Activated T-cell treated with anti-CD3 and anti-CD28 coated beads, Interleukin-2, amount 50 U/mL, for 4 hours (primary cell): ENCODE measurements around the gene FIG4. TPM values are rescaled to one million over a fixed set of nuclear protein-coding genes. Genes with fewer than 3 reads are reported as not detected.
"Not testable (repeated sequence)": the region's sequence is repeated elsewhere in the genome, so short reads cannot be mapped to it uniquely, and the experiment has no call there.

Source experiments
- ATAC-seq, 2 donors: fragments of 200-7000 bp; cut with Tn5 transposase; one replicate each; pipeline ENCODE4 v1.10.0; 2021
- DNase-seq: peaks from one replicate; pipeline ENCODE4 v3.0.0-alpha.2; 2020
- H3K27me3 Mint-ChIP-seq: one replicate; pipeline ENCODE4 v1.8.0; 2021; ENCODE audit warnings: low read depth, mixed read lengths
- H3K36me3 Mint-ChIP-seq: one replicate; pipeline ENCODE4 v1.8.0; 2022; ENCODE audit warnings: mixed read lengths; ENCODE audit not compliant: insufficient read depth
- H3K4me1 Mint-ChIP-seq: one replicate; pipeline ENCODE4 v1.8.0; 2021; ENCODE audit warnings: low read depth, mixed read lengths
- H3K4me3 Mint-ChIP-seq: one replicate; pipeline ENCODE4 v1.8.0; 2021; ENCODE audit warnings: mild to moderate bottlenecking, moderate library complexity, mixed read lengths
- H3K9me3 Mint-ChIP-seq: one replicate; pipeline ENCODE4 v1.8.0; 2021; ENCODE audit warnings: mixed read lengths
- total RNA-seq, 3 donors: library from RNA; stranded (reverse); gene quantifications; one replicate each; pipeline ENCODE4 v1.2.1, GENCODE V29; 2021

FIG4 gene
- total RNA-seq, 3 donors from 2014 or later: 5.4 to 6.4 (median 5.9) TPM

DNA sequence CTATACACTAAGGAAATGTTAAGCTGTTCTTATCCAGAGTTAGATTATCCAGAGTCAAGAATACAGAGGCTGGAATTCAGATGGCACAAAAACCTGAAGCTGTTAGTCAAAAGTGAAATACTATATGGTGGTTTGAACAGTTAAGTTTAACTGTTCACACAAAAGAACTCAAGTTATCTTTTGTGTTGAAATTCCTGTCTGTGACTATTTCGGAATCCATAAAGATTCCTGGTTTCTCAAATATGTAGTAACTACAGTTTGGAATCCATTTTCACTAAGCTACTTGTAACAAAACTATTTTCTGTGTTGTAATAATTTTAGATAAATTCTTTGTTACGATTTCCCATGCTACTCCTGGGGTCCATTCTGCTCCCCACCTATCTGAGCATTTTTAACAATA, 24.5 kb downstream of the FIG4 start:
- peaks cover under 1% of the 10 kb centered on the region for H3K4me1 Mint-ChIP-seq
- no peak overlapping the region for H3K4me3 Mint-ChIP-seq
- no peak for ATAC-seq
- H3K9me3 Mint-ChIP-seq: no peaks in the 10 kb centered on the region
- H3K27me3 Mint-ChIP-seq: no peaks in the 10 kb centered on the region
- peaks cover 20% of the 10 kb centered on the region for H3K36me3 Mint-ChIP-seq
- DNase-seq: no peak

DNA sequence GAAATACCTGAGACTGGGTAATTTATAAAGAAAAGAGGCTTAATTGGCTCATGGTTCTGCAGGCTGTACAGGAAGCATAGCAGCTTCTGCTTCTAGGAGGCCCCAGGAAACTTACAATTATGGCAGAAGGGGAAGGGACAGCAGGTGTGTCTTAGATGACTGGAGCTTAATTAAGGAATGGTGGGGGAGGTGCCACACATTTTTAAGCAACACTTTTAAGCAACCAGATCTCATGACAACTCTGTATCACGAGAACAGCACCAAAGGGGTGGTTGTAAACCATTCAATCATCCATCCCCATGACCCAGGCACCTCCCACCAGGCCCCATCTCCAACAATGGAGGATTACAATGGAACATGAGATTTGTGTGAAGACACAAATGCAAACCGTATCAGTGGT, 26.9 kb downstream of the FIG4 start:
- Mint-ChIP-seq H3K4me1 (no peaks in the 10 kb centered on the region), H3K9me3 (no peaks in the 10 kb centered on the region), H3K36me3 (peaks cover 30% of the 10 kb centered on the region), H3K4me3 (no peak overlapping the region), H3K27me3 (no peaks in the 10 kb centered on the region)
- DNase-seq: no peak
- ATAC-seq: no peak

DNA sequence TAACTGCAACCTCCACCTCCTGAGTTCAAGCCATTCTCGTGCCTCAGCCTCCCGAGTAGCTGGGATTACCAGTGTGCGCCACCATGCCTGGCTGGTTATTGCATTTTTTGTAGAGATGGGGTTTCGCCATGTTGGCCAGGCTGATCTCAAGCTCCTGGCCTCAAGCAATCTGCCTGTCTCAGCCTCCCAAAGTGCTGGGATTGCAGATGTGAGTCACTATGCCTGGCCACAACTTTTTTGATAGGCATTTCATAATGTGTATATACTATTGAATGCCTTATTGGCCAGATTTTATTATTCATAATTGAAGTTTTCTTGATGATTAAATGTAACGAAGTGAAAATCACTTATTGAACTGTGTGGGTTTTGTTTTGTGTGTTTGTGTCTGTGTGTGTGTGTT, 27.9 kb downstream of the FIG4 start:
- Mint-ChIP-seq H3K27me3 (no peaks in the 10 kb centered on the region), H3K4me3 (no peak overlapping the region), H3K36me3 (peaks cover 36% of the 10 kb centered on the region), H3K4me1 (no peaks in the 10 kb centered on the region), H3K9me3 (no peaks in the 10 kb centered on the region)
- DNase-seq (no peak), ATAC-seq (no peak)

DNA sequence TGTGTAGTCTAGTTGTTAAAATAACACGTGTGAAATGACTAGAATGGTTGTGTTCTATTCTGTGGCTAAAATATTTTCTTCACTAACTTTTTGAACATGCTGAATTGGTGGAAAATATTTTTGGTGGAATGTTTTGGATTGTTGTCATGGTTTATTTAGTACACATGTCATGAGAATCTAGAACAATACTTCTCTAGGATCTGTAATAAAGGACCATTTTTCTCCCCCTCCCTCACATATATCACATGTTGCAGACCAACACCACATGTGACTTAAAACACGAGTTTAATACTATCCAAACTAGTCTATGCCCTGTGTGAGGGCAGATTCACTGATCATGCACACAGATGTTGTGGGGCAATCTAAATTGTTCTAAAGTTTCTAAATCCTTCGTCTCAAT, 29.2 kb downstream of the FIG4 start:
- no peak overlapping the region for H3K4me3 Mint-ChIP-seq
- peaks cover 45% of the 10 kb centered on the region for H3K36me3 Mint-ChIP-seq
- H3K27me3 Mint-ChIP-seq: no peaks in the 10 kb centered on the region
- H3K9me3 Mint-ChIP-seq: no peaks in the 10 kb centered on the region
- ATAC-seq (no peak), DNase-seq (no peak)
- H3K4me1 Mint-ChIP-seq: no peaks in the 10 kb centered on the region

DNA sequence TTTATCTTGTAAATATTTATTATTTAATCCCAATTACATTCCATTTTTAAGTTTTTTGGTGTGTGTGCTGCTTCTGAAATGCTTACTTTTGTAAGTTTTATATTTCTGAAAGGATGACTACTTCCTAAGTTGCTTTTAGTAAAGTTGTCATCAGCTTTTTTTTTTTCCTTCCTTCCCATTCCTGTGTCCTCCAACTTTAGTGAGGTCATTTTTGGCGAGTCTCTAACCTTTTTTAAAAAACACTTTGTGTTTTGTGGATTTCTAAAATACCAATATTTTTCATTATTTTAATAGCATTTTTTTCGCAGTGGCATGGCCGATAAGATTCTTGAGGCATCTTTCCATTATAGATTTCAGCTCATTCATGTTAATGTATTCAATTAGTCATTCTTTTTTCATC, 30.9 kb downstream of the FIG4 start:
- Mint-ChIP-seq H3K27me3 (no peaks in the 10 kb centered on the region), H3K4me3 (no peak overlapping the region), H3K9me3 (no peaks in the 10 kb centered on the region), H3K4me1 (no peaks in the 10 kb centered on the region), H3K36me3 (peaks cover 46% of the 10 kb centered on the region)
- ATAC-seq (no peak), DNase-seq (no peak)

DNA sequence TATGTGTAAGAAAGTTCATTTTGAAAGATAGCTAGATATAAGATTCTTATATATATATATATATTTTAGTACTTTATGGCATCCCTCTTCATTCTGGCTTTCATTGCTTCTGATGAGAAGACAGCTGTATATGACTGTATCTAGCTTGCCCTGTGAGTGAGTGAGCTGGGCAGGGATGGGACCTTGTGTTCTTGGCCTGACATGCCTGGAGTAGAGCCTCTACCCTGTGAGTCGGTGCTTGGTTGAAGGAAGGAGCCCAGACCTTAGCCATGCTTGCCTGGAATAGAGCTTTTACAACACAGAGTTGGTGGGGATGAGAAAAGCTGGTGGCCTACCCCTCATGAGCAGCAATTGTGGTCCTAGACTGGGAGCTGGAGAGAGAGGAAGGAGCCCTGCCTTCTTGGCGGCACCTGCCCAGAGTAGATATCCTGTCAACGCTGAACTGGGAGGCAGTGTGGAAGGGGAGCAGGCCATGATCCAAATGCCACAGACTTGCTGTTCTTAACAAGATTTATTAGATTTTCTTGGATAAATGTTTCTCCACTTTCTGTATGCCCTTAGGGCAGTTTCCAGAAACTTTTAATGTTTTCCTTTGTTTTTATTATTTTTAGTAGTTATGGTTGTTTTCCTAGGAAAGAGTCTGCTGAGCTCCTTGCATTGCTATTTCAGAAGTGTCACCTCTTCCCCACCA, 31.6 kb downstream of the FIG4 start:
- Mint-ChIP-seq H3K36me3 (peaks cover 49% of the 10 kb centered on the region), H3K4me3 (no peak overlapping the region), H3K4me1 (no peaks in the 10 kb centered on the region), H3K27me3 (no peaks in the 10 kb centered on the region), H3K9me3 (no peaks in the 10 kb centered on the region)
- DNase-seq (no peak), ATAC-seq (no peak)

DNA sequence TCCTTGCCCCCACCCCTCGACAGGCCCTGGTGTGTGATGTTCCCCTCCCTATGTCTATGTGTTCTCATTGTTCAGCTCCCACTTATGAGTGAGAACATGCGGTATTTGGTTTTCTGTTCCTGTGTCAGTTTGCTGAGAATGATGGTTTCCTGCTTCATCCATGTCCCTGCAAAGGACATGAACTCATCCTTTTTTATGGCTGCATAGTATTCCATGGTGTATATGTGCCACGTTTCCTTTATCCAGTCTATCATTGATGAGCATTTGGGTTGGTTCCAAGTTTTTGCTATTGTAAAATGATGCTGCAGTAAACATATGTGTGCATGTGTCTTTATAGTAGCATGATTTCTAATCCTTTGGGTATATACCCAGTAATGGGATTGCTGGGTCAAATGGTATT, 34.2 kb downstream of the FIG4 start:
- H3K4me1 Mint-ChIP-seq, H3K9me3 Mint-ChIP-seq, H3K4me3 Mint-ChIP-seq, DNase-seq, ATAC-seq, H3K27me3 Mint-ChIP-seq: not testable (repeated sequence)
- H3K36me3 Mint-ChIP-seq: peaks cover 44% of the 10 kb centered on the region

DNA sequence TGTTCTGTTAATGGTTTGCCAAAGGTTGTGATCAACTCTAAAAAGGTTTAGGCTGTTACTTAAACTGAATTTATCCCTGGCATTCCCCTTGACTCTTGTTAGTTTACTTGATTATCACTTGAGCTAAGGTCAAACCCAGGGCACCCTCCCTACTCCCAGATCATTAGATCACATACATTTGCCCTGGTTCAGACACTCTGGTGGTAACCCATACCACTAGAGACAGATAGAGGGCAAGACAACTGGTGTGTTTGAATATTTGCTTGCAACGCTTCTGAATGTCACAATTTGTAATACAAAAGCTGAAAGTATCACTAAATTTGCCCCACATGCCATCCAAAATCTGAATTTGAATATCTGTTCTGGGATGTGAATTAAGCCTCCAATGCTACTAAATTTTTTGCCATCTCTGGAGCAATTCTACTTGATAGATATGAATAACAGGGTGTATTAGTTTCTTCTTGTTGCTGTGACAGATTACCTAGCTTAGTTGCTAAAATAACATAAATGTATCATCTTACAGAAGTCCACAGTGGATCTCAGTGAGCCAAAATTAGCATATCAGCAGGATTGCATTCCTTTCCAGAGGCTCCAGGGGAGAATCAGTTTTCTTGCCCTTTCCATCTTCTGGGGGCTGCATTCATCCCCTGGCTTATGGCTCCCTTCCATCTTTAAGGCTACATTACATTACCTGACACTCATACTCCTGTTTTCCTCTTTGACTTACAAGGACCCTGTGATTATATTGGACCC, 45.4 kb downstream of the FIG4 start:
- ATAC-seq (no peak), DNase-seq (no peak)
- H3K4me1 Mint-ChIP-seq: no peaks in the 10 kb centered on the region
- H3K27me3 Mint-ChIP-seq: no peaks in the 10 kb centered on the region
- H3K36me3 Mint-ChIP-seq: peaks cover 36% of the 10 kb centered on the region
- H3K9me3 Mint-ChIP-seq: no peaks in the 10 kb centered on the region
- H3K4me3 Mint-ChIP-seq: no peak overlapping the region

DNA sequence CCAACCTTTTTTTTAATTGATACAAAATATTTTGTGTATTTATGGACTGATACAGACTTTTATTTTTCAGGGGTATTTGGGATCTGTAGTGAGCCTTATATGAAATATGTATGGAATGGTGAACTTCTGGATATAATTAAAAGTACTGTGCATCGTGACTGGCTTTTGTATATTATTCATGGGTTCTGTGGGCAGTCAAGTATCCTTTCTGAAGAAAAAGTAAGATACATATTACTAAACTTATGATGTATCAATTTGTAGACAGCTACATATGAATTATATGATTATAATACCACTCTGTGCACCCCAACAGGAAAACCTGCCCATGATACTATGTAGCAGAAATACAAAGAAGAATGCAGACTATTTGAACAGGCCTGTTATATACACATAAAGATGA, 47.2 kb downstream of the FIG4 start:
- Mint-ChIP-seq H3K36me3 (peaks cover 41% of the 10 kb centered on the region), H3K9me3 (no peaks in the 10 kb centered on the region), H3K4me3 (no peak overlapping the region), H3K4me1 (no peaks in the 10 kb centered on the region), H3K27me3 (no peaks in the 10 kb centered on the region)
- DNase-seq (no peak), ATAC-seq (no peak)

DNA sequence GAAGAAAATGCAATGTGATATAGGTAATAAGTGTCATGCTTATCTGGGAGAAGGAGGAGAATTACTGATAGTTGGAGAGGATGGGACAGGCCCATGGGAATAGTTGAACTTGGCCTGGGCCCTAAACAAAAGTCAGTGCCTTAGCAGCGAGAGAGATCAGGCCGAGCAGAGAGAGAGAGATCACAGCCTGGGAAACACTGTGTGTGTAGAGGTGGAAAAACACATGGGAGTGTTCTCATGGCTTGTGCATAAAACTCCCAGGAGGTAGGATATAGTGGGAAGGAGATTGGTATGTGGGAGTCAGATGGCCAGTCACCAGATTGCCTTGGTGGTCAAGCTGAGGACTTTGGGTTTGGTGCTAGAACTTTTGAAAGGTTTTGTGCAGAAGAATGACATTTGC, 47.6 kb downstream of the FIG4 start:
- no peaks in the 10 kb centered on the region for H3K27me3 Mint-ChIP-seq
- H3K9me3 Mint-ChIP-seq: no peaks in the 10 kb centered on the region
- H3K4me1 Mint-ChIP-seq: no peaks in the 10 kb centered on the region
- no peak overlapping the region for H3K4me3 Mint-ChIP-seq
- ATAC-seq (no peak), DNase-seq (no peak)
- H3K36me3 Mint-ChIP-seq: peaks cover 43% of the 10 kb centered on the region

DNA sequence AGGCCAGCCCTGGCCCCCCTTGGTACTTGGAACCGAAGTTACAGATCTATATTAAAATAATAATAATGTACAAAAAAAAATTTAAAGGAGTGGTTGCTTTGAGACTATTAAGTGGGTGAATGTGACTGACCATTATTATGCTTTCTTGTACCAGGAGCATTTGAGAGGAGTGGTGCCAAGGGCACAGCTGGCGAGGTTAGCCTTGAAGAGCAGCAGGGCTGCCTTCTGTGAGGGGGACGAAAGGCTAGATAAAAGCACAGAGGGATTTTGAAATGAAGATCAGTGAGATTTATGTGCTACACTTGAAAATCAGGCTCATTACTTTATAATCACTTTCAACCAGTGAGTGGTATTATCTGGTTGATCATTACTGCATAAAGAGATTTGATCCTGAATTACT, 48.6 kb downstream of the FIG4 start:
- H3K4me3 Mint-ChIP-seq: no peak overlapping the region
- peaks cover 52% of the 10 kb centered on the region for H3K36me3 Mint-ChIP-seq
- H3K27me3 Mint-ChIP-seq: no peaks in the 10 kb centered on the region
- no peaks in the 10 kb centered on the region for H3K9me3 Mint-ChIP-seq
- no peak for DNase-seq
- H3K4me1 Mint-ChIP-seq: no peaks in the 10 kb centered on the region
- no peak for ATAC-seq

DNA sequence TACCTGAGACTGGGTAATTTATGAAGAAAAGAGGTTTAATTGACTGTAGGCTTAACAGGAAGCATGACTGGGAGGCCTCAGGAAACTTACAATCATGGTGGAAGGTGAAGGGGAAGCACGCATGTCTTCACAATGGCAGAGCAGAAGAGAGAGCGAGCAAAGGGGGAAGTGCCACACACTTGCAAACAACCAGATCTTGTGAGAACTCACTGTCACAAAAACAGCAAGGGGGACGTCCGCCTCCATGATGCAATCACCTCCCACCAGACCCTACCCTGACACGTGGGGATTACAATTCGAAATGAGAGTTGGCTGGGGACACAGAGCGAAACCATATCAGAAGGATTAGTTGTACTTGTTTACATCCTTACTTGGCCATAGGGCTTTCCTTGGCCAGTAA, 49.7 kb downstream of the FIG4 start:
- Mint-ChIP-seq H3K9me3 (no peaks in the 10 kb centered on the region), H3K36me3 (peaks cover 56% of the 10 kb centered on the region), H3K4me1 (no peaks in the 10 kb centered on the region), H3K4me3 (no peak overlapping the region), H3K27me3 (no peaks in the 10 kb centered on the region)
- ATAC-seq (no peak), DNase-seq (no peak)

DNA sequence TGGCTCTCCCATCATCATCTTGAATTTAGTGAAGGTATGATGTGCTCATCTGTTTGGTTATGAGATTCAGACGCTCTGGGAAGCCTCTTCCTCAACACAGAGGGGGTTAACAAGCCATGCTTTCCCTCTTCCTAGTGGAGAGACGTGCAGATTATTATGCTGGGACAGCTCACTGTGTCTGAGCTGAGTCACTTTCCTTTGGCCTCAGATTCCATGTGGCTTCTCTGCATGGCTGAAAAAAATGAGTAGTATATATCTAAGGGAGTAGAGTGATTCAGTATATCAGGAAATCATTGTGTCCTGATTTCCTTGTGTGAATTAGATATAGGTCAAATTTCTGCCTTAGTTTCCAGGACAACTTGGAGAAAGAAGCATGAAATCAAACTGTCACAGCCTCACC, 52.6 kb downstream of the FIG4 start:
- H3K9me3 Mint-ChIP-seq: no peaks in the 10 kb centered on the region
- no peaks in the 10 kb centered on the region for H3K27me3 Mint-ChIP-seq
- no peak overlapping the region for H3K4me3 Mint-ChIP-seq
- ATAC-seq (no peak), DNase-seq (no peak)
- no peaks in the 10 kb centered on the region for H3K4me1 Mint-ChIP-seq
- peaks cover 43% of the 10 kb centered on the region for H3K36me3 Mint-ChIP-seq

DNA sequence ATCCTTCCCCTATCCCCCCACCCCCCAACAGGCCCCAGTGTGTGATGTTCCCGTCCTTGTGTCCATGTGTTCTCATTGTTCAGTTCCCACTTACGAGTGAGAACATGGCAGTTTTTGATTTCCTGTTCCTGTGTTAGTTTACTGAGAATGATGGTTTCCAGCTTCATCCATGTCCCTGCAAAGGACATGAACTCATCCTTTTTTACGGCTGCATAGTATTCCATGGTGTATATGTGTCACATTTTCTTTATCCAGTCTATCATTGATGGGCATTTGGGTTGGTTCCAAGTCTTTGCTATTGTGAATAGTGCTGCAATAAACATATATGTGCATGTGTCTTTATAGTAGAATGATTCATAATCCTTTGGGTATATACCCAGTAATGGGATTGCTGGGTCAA, 53.7 kb downstream of the FIG4 start:
- ATAC-seq, H3K4me1 Mint-ChIP-seq, H3K9me3 Mint-ChIP-seq, H3K27me3 Mint-ChIP-seq, H3K4me3 Mint-ChIP-seq, DNase-seq: not testable (repeated sequence)
- H3K36me3 Mint-ChIP-seq: peaks cover 36% of the 10 kb centered on the region

DNA sequence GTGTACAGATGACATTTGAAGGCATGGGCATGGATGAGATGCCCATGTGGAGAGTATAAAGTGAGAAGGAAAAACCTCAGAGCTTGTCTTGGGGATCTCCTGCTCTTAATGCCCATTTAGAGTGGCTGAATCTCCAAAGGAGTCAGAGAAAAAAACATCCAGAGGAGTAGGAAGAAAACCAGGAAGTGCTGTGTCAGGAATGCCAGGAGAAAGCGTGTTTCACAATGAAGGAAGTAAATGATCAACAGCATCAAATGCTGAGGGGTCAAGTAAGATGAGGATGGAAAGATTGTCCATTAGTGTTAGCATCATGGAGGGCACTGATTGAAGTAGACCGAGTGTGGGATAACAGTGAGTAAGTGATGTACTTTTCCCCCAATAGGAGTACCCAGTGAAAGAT, 56.1 kb downstream of the FIG4 start:
- ATAC-seq (no peak), DNase-seq (no peak)
- H3K9me3 Mint-ChIP-seq: no peaks in the 10 kb centered on the region
- no peak overlapping the region for H3K4me3 Mint-ChIP-seq
- H3K27me3 Mint-ChIP-seq: no peaks in the 10 kb centered on the region
- H3K36me3 Mint-ChIP-seq: peaks cover 26% of the 10 kb centered on the region
- no peaks in the 10 kb centered on the region for H3K4me1 Mint-ChIP-seq
